CD4-positive, alpha-beta T cell treated with Interleukin-15 for 4 hours (primary cell): ENCODE measurements around the gene CD2AP.
"Not testable (repeated sequence)": the region's sequence is repeated elsewhere in the genome, so short reads cannot be mapped to it uniquely, and the experiment has no call there.

Experiments
- DNase-seq: peaks from one replicate; pipeline ENCODE4 v3.0.0-alpha.2; 2020; ENCODE audit warnings: low spot score

The CD2AP gene

GRCh38 chr6:47464052-47464451, 13.5 kb upstream of the CD2AP start:
- DNase-seq: no peak

- DNase-seq: no peak
Observed at GRCh38 chr6:47465117-47465516, 12.5 kb upstream of the CD2AP start.

- no peak for DNase-seq
Observed at GRCh38 chr6:47471911-47472310, 5.7 kb upstream of the CD2AP start.

GRCh38 chr6:47473791-47474346, 3.7 kb upstream of the CD2AP start:
- no peak for DNase-seq

DNA sequence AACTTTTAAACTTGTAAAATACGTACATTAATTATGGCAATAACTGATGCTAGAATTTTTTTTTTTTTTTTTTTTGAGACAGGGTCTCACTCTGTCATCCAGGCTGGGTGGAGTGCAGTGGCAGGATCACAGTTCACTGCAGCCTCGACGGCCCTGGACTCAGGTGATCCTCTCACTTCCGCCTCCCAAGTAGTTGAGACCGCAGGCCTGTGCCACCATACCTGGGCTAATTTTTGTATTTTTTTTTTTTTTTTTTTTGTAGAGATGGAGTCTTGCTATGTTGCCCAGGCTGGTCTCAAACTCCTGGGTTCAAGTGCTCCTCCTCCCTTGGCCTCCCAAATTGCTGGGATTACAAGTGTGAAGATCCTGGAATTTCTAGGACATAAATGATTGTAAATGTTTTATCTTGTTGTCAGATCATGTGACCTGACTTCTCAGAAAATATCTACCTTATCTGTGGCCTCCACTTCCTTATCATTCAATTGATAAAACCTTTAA, 2.2 kb upstream of the CD2AP start:
- DNase-seq: no peak

- no peak for DNase-seq
Observed at GRCh38 chr6:47476781-47477496, 650 bp upstream of the CD2AP start.

DNA sequence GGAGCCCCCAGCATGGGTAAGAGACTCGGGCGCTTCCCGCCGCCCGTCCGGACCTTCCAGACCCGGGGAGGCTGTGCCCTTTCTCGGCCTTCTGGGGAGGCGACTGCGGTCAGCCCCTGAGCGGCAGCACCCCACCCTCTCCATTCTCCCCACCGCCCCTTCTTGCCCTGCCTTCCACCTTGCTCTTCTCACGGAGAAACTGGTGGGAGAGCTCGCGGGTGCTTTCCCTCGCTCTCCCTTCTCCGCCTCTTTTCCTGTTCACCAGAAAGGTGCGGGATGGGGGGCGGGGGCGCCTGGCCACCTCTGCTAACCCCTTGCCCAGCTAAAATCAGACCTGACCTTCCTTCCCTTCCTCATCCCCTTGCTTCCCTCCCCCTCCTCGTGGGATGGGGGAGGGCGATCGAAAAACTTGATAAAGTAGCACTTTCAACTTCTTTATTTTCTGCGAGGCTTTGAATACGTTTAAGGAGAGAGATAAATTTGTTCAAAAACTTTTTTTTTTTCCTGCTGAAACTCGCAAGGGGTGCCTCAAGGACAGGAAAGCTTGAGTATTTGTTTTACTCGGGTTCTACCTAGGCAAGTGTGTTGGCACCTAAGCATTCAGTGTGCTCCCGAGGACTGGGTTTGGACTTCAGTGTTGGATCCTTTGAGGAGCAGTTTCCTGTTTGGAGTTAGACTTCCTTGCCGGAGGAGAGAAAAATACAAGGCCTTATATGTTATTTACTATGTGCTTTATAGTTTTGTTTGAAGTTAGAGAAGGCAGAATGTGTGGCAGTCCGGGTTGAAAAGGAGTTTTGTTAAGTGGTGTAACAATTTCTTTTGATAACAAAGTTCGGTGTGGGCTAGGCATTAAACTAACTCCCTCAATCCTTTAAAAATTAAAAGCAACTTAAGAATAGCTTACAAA, 897 bp downstream of the CD2AP start:
- DNase-seq: no peak

GRCh38 chr6:47479140-47479508, 1.5 kb downstream of the CD2AP start:
- no peak for DNase-seq

- DNase-seq: no peak
Observed at GRCh38 chr6:47479874-47480273, 2.3 kb downstream of the CD2AP start.

DNA sequence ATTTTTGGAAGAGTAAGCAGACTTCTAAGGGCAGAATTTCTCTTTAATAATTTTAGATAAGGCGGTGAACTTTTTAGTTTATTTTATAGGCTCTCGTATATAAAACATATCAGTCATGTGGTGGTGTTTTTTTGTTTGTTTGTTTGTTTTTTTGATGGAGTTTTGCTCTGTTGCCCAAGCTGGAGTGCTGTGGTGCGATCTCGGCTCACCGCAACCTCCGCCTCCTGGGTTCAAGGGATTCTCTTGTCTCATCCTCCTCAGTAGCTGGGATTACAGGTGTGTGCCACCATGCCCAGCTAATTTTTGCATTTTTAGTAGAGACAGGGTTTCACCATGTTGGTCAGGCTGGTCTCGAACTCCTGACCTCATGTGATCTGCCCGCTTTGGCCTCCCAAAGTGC, 3.6 kb downstream of the CD2AP start:
- not testable (repeated sequence) for DNase-seq

GRCh38 chr6:47481806-47482205, 4.2 kb downstream of the CD2AP start:
- no peak for DNase-seq

- no peak for DNase-seq
Observed at GRCh38 chr6:47483516-47483852, 5.9 kb downstream of the CD2AP start.

- DNase-seq: no peak
Observed at GRCh38 chr6:47483853-47484546, 6.4 kb downstream of the CD2AP start.

- no peak for DNase-seq
Observed at GRCh38 chr6:47484616-47485015, 7.0 kb downstream of the CD2AP start.

GRCh38 chr6:47485083-47485482, 7.5 kb downstream of the CD2AP start:
- no peak for DNase-seq

DNA sequence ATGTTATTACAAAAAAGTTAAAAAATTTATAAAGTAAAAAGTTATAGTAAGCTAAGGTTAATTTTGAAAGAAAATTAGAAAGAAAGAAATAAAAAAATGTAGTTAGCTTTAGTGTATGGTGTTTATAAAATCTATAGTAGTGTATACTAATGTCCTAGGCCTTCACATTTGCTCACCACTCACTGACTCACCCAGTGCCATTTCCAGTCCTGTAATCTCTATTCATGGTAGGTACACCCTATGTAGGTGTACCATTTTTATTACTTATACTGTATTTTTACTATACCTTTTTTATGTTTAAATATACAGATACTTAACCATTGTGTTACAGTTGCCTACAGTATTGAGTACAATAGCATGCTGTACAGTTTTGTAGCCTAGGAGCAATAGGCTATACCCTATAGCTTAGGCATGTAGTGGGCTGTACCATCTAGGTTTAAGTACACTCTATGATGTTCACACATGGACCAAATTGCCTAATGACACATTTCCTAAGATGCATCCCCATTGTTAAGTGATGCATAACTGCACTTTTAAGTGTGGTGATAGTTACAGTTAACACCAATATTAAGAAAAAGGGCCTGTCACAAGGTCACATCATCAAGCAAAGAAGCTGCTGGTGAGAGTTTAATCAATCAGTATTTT, 8.0 kb downstream of the CD2AP start:
- no peak for DNase-seq

- no peak for DNase-seq
Observed at GRCh38 chr6:47489995-47490394, 12.4 kb downstream of the CD2AP start.

GRCh38 chr6:47490676-47491075, 13.1 kb downstream of the CD2AP start:
- DNase-seq: no peak

- DNase-seq: no peak
Observed at GRCh38 chr6:47492355-47492754, 14.8 kb downstream of the CD2AP start.

- DNase-seq: no peak
Observed at GRCh38 chr6:47495207-47495606, 17.6 kb downstream of the CD2AP start.

GRCh38 chr6:47495954-47496545, 18.5 kb downstream of the CD2AP start:
- DNase-seq: no peak
